ENCODE measurements around the gene PCBP3. TPM values are rescaled to one million over a fixed set of nuclear protein-coding genes. Genes with fewer than 3 reads are reported as not detected.
"Not testable (repeated sequence)": the region's sequence is repeated elsewhere in the genome, so short reads cannot be mapped to it uniquely, and the experiment has no call there.

The PCBP3 gene
- total RNA-seq, 1 donor from 2014 or later = not detected

DNA sequence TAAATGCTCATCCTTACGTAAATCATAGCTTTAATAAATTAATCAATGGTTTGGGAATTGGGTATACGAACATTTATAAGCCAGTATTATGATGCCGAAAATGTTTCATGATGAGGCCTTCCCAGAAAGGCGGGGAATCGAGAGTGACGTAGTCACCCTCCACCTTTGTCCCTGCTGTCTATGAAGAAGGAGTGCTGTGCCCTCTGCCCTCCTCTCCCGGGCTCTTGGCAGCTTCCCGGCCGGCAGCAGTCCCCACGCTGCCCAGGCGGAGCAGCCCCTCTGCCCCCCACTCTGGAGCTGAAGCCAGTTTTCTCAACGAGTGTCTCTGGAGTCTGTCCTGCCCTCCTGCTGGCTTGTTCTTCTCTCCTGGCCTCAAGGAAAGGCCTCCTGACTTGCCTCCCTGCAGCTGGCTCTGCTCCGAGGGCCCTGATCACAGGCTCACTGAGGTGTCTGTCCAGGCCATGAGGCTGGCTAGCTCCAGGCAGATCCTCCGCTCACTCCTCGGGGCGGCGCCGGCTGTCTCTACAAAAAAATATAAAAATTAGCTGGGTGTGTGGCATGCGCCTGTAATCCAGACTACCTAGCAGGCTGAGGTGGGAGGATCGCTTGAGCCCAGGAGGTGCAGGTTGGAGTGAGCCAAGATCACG is 187.3 kb downstream of the PCBP3 start:
- DNase-seq (ENCODE audit: low read depth) = no peak
- no peak overlapping the region for H3K4me3 ChIP-seq (ENCODE audit: low read depth, low read length)
- no peak for TF ChIP-seq CTCF (conservative IDR thresholded peaks at IDR 0.05; ENCODE audit: low read depth, low read length)

DNA sequence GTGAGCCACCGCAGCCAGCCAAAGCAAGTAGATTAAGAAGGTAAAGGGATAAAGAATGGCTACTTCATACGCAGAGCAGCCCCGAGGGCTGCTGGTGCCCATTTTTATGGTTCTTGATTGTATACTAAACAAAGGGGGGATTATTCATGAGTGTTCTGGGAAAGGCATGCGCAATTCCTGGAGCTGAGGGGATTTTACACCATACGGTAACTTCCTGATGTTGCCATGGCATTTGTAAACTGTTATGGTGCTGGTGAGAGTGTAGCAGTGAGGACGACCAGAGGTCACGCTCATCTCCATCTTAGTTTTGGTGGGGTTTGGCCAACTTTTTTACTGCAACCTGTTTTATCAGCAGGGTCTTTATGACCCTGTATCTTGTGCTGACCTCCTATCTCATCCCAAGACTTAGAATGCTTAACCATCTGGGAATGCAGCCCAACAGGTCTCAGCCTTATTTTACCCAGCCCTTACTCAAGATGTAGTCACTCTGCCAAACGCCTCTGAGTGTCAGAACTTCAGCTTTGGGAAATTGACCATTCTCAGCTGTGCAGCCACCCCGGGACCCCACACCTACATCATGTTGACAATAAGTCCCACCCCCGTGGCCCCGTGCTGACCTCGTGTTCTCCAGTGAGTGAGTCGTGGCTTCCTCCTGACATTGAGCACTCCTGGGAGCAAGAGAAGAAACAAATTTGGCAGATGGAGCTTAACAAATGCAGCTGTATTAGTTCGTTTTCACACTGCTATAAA is 188.6 kb downstream of the PCBP3 start:
- H3K4me3 ChIP-seq (ENCODE audit: low read depth, low read length) = no peak overlapping the region
- no peak for TF ChIP-seq CTCF (conservative IDR thresholded peaks at IDR 0.05; ENCODE audit: low read depth, low read length)
- no peak for DNase-seq (ENCODE audit: low read depth)

GRCh38 chr21:45832741-45833235 is 189.3 kb downstream of the PCBP3 start:
- H3K4me3 ChIP-seq (ENCODE audit: low read depth, low read length); DNase-seq (ENCODE audit: low read depth): not testable (repeated sequence)

- TF ChIP-seq CTCF (conservative IDR thresholded peaks at IDR 0.05; ENCODE audit: low read depth, low read length) = no peak
- no peak for DNase-seq (ENCODE audit: low read depth)
- H3K4me3 ChIP-seq (ENCODE audit: low read depth, low read length) = no peak overlapping the region
These were observed 189.9 kb downstream of the PCBP3 start for GRCh38 chr21:45833414-45833813.

- no peak overlapping the region for H3K4me3 ChIP-seq (ENCODE audit: low read depth, low read length)
These were observed 190.6 kb downstream of the PCBP3 start for GRCh38 chr21:45834026-45834715.

GRCh38 chr21:45834821-45835293 is 191.3 kb downstream of the PCBP3 start:
- no peak for DNase-seq (ENCODE audit: low read depth)
- no peak overlapping the region for H3K4me3 ChIP-seq (ENCODE audit: low read depth, low read length)
- no peak for TF ChIP-seq CTCF (conservative IDR thresholded peaks at IDR 0.05; ENCODE audit: low read depth, low read length)

More at GRCh38 chr21:45834026-45834715, 190.6 kb downstream of the PCBP3 start:
- no peak for DNase-seq (ENCODE audit: low read depth)
- TF ChIP-seq CTCF (conservative IDR thresholded peaks at IDR 0.05; ENCODE audit: low read depth, low read length) = no peak
